Activated CD4-positive, alpha-beta T cell treated with anti-CD3 and anti-CD28 coated beads for 36 hours (primary cell): ENCODE data around the gene SFRP5. TPM values are rescaled to one million over a fixed set of nuclear protein-coding genes. Genes with fewer than 3 reads are reported as not detected.
A peak's percentile ranks its signal among the peaks of the same experiment; 100 is the strongest.

Source experiments
- ATAC-seq: fragments of 200-7000 bp; cut with Tn5 transposase; one replicate; pipeline ENCODE4 v1.10.0; 2021; ENCODE audit warnings: mild to moderate bottlenecking, moderate library complexity
- CTCF ChIA-PET: fragments of 350-600 bp; sonication (Branson Sonifier 250); formaldehyde crosslinking; loops from one replicate; lab custom pipeline; 2021; ENCODE audit warnings: antibody characterized with exemption; lab: Charles Lee
- POLR2A ChIA-PET: fragments of 350-600 bp; sonication (Branson Sonifier 250); formaldehyde crosslinking; loops from one replicate; lab custom pipeline; 2021; ENCODE audit warnings: antibody characterized with exemption, inconsistent platforms; lab: Charles Lee
- DNase-seq: peaks from one replicate; pipeline ENCODE4 v3.0.0-alpha.2; 2020
- H3K27ac Mint-ChIP-seq: one replicate; pipeline ENCODE4 v1.8.0; 2021; ENCODE audit warnings: mixed read lengths
- H3K27me3 Mint-ChIP-seq: one replicate; pipeline ENCODE4 v1.8.0; 2021; ENCODE audit warnings: mixed read lengths
- H3K36me3 Mint-ChIP-seq: one replicate; pipeline ENCODE4 v1.8.0; 2021; ENCODE audit warnings: low read depth, mixed read lengths
- H3K4me1 Mint-ChIP-seq: one replicate; pipeline ENCODE4 v1.8.0; 2021; ENCODE audit warnings: mixed read lengths
- H3K4me3 Mint-ChIP-seq: one replicate; pipeline ENCODE4 v1.8.0; 2021; ENCODE audit warnings: mild to moderate bottlenecking, moderate library complexity, mixed read lengths
- H3K9me3 Mint-ChIP-seq: one replicate; pipeline ENCODE4 v1.8.0; 2021; ENCODE audit warnings: low read depth, mixed read lengths
- intact Hi-C, 2 experiments: fragments of 100-400 bp; cut with DNase I in 1 of 2; cut with micrococcal nuclease in 1 of 2; formaldehyde crosslinking; loops; one replicate each; pipeline versions ENCODE4 v1.14.2 to v1.15.1; 2022 to 2024; cut with DNase I, micrococcal nuclease
- total RNA-seq, 2 experiments: library from RNA; stranded (reverse); gene quantifications; one replicate each; pipeline ENCODE4 v1.2.3, GENCODE V29; 2021

Gene SFRP5
- total RNA-seq, 2 experiments from 2014 or later, result not detected

DNA sequence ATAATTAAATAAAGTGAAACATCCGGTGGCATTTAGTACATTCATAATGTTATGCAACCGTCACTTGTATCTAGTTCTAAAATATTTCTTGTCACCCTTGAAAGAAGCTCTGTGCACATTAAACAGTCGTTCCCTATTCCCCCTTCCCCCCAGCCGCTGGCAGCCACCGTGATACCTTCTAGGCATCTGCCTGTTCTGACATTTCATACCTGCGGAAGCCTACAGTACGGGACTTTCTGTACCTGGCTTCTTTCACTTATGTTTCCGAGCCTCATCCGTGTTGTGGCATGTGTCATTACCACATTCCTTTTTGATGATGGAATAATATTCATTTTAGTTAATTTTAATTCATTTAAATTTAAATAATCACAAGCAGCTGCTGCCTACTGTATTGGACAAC is 13.9 kb upstream of the SFRP5 start:
- Mint-ChIP-seq H3K4me1 (peaks cover 20% of the 10 kb centered on the region), H3K9me3 (no peaks in the 10 kb centered on the region), H3K27me3 (no peaks in the 10 kb centered on the region), H3K4me3 (no peak overlapping the region), H3K36me3 (no peaks in the 10 kb centered on the region), H3K27ac (no peak overlapping the region)
- ChIA-PET CTCF (interaction anchor here (1.2 to 1.3 kb wide), 2 partner anchors 10 to 83 kb away, joined by 3 to 4 read pairs; no protein-coding TSS in a partner anchor), POLR2A (no interaction called here)
- no peak for DNase-seq
- intact Hi-C loops, result no loop called here
- ATAC-seq, result no peak

DNA sequence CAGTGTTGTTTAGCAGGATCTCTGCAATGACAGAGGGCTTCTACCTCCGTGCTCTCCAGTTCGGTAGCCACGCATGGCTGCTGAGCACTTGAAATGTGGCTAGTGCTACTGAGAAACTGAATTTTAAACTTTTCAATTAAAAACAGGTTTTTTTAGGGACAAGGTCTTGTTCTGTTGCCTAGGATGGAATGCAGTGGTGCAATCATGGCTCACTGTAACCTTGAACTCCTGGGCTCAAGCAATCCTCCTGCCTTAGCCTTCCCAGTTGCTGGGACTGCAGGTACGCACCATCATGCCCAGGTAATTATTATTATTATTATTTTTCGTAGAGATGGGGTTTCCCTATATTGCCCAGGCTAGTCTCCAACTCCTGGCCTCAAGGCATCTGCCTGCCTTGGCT is 13.4 kb upstream of the SFRP5 start:
- ChIA-PET POLR2A (no interaction called here), CTCF (interaction anchor here (1.2 to 1.3 kb wide), 2 partner anchors 11 to 84 kb away, joined by 3 to 4 read pairs; no protein-coding TSS in a partner anchor)
- DNase-seq, result no peak
- H3K27me3 Mint-ChIP-seq, result no peaks in the 10 kb centered on the region
- H3K9me3 Mint-ChIP-seq, result no peaks in the 10 kb centered on the region
- no peak overlapping the region for H3K27ac Mint-ChIP-seq
- H3K36me3 Mint-ChIP-seq, result no peaks in the 10 kb centered on the region
- ATAC-seq, result no peak
- intact Hi-C loops, result no loop called here
- H3K4me3 Mint-ChIP-seq, result no peak overlapping the region
- peaks cover 22% of the 10 kb centered on the region for H3K4me1 Mint-ChIP-seq

GRCh38 chr10:97784200-97784810 is 12.5 kb upstream of the SFRP5 start:
- H3K9me3 Mint-ChIP-seq, result no peaks in the 10 kb centered on the region
- no peaks in the 10 kb centered on the region for H3K36me3 Mint-ChIP-seq
- ChIA-PET CTCF (interaction anchor here (0.6 to 1.2 kb wide), 2 partner anchors 131 to 261 kb away, joined by 3 to 5 read pairs; no protein-coding TSS in a partner anchor), POLR2A (no interaction called here)
- no peaks in the 10 kb centered on the region for H3K27me3 Mint-ChIP-seq
- peaks cover 22% of the 10 kb centered on the region for H3K4me1 Mint-ChIP-seq
- no peak overlapping the region for H3K27ac Mint-ChIP-seq
- intact Hi-C loops, result no loop called here
- no peak overlapping the region for H3K4me3 Mint-ChIP-seq
- DNase-seq, result no peak
- ATAC-seq, result no peak

DNA sequence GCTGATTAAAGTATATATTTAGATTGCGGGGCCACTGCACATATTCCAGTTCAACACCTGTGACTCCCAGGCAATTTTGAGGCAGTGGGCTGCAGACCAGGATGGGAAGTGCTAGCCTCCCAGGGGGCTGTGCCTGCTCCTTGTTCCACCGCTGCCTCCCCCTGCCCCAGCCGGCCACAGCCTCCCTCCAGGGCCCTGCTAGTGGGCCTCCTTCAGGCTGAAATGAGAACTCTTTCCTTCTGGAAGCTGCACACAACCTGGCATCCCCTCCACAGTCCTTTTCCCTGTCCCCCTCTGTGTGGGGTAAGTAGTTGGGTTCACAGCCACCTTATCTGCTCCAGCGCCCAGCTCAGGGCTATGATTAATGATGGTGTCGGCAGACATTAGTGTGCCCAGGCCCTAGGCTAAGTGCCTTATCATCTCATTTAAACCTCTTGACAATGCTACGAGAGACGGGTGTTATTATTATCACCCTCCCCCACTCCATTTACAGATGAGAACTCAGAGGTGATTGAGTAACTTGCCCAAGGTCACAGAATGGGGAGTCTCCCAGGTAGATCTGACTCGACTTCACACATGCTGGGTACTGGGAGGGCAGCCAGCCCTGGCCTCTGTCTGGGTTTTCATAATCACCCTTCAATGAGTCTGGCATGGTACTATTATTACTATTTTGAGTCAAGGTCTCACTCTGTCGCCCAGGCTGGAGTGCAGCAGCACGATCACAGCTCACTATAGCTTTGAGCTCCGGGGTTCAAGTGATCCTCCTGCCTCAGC is 10.8 kb upstream of the SFRP5 start:
- H3K27ac Mint-ChIP-seq, result no peak overlapping the region
- intact Hi-C loops, result no loop called here
- H3K4me3 Mint-ChIP-seq, result no peak overlapping the region
- POLR2A ChIA-PET, result no interaction called here
- DNase-seq, result no peak
- H3K4me1 Mint-ChIP-seq, result peaks cover 22% of the 10 kb centered on the region
- CTCF ChIA-PET, result interaction anchor here (0.6 to 1.1 kb wide), 3 partner anchors 9 to 40 kb away, joined by 3 to 5 read pairs (median 4); no protein-coding TSS in a partner anchor
- no peaks in the 10 kb centered on the region for H3K9me3 Mint-ChIP-seq
- no peaks in the 10 kb centered on the region for H3K27me3 Mint-ChIP-seq
- ATAC-seq, result no peak
- H3K36me3 Mint-ChIP-seq, result no peaks in the 10 kb centered on the region

GRCh38 chr10:97781618-97782331 is 10.0 kb upstream of the SFRP5 start:
- H3K9me3 Mint-ChIP-seq, result no peaks in the 10 kb centered on the region
- H3K4me1 Mint-ChIP-seq, result peaks cover 22% of the 10 kb centered on the region
- intact Hi-C loops, result no loop called here
- ChIA-PET POLR2A (interaction anchor here (0.6 kb wide), 1 partner anchor 105 kb away, joined by 8 read pairs; no protein-coding TSS in a partner anchor), CTCF (interaction anchor here (0.5 to 1.5 kb wide), 6 partner anchors 9 to 523 kb away, joined by 3 to 5 read pairs (median 3); no protein-coding TSS in a partner anchor)
- no peaks in the 10 kb centered on the region for H3K36me3 Mint-ChIP-seq
- H3K27ac Mint-ChIP-seq, result peak overlapping the region; percentile 66
- no peaks in the 10 kb centered on the region for H3K27me3 Mint-ChIP-seq
- DNase-seq (peak; percentile 21), ATAC-seq (peak; percentile 33)
- no peak overlapping the region for H3K4me3 Mint-ChIP-seq

DNA sequence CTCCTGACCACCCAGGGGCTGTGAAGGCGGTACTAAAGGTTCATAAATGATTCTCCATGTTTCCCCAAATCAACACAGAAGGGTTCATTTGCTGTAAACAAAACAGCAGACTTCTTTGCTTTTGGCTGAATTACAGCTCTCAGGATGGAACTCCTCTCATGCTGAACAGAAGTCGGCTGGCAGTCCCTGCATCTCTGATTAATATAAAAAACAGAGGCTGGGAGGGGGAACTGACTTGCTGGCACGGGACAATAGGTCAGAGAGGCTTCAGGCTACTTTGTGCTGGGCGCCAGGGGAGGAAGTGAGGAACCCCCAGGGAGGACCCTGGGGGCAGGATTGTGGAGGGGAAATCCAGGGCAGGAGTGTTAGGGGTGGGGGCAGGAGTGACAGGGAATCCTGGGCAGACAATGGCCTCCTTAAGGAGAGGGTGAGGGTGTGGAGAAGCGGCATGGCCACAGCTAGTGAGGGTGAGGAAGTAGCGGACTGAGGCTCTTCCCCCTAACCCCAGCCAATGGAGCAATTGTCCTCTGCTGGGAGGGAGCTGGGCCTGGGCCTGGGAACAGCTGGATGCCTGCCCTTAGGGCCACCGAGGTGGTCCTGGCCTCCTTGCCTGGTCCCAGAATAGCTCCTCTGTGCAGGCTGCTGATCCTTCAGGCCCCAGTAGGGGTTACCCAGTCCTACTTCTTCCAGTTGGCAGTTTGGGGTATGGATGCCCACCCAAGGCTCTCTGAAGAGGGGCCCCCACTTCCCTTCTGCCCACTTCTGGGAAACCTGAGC is 9.2 kb upstream of the SFRP5 start:
- POLR2A ChIA-PET, result interaction anchor here (0.6 kb wide), 1 partner anchor 106 kb away, joined by 8 read pairs; no protein-coding TSS in a partner anchor
- DNase-seq (no peak), ATAC-seq (no peak)
- Mint-ChIP-seq H3K27ac (no peak overlapping the region), H3K4me3 (no peak overlapping the region), H3K36me3 (no peaks in the 10 kb centered on the region), H3K9me3 (no peaks in the 10 kb centered on the region), H3K4me1 (peaks cover 22% of the 10 kb centered on the region), H3K27me3 (no peaks in the 10 kb centered on the region)
- CTCF ChIA-PET, result interaction anchor here (0.6 to 1.5 kb wide), 3 partner anchors 10 to 49 kb away, joined by 3 to 4 read pairs (median 3); no protein-coding TSS in a partner anchor
- intact Hi-C loops, result no loop called here

DNA sequence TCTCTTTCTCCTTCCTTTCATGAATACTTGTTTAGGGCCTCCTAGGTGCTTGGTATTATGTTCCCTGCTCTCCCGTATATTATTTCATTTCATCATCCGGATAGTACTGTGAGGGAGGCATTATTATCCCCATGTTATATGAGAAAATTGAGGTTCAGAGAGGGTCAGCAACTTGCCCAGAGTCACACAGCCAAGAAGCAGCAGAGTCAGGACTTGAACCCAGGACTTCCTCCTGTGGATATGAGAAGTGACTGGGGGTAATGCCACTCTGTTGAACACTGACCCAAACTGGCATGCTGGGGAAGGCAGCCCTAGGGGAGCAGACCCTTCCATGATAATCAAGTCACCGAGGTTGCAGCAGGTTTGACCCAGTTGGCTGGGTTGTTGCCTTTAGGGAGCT is 8.2 kb upstream of the SFRP5 start:
- Mint-ChIP-seq H3K36me3 (no peaks in the 10 kb centered on the region), H3K27ac (no peak overlapping the region), H3K9me3 (no peaks in the 10 kb centered on the region), H3K27me3 (no peaks in the 10 kb centered on the region), H3K4me1 (peaks cover 22% of the 10 kb centered on the region), H3K4me3 (no peak overlapping the region)
- no peak for ATAC-seq
- intact Hi-C loops, result no loop called here
- POLR2A ChIA-PET, result interaction anchor here (0.6 kb wide), 1 partner anchor 293 kb away, joined by 9 read pairs; no protein-coding TSS in a partner anchor
- DNase-seq, result no peak
- CTCF ChIA-PET, result interaction anchor here (0.8 kb wide), 1 partner anchor 53 kb away, joined by 3 read pairs; no protein-coding TSS in a partner anchor

DNA sequence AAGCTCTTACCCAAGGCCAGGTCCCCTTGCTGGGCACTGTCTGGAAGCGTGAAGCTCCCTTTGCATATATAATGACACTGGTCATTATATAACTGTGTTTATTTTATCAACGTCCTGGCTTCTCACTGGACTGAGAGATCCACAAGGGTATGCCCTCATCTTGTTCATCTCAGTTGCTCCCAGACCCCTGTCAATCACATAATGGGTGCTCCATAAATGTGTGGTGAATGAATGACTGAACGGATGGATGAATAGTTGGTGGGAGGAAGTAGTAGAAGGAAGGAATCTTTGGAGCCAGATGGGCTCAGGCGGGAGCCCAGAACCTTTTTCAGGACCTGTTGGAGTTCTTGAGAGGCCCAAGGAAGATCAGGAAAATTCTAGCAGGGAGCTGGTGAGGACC is 7.7 kb upstream of the SFRP5 start:
- Mint-ChIP-seq H3K4me1 (peaks cover 22% of the 10 kb centered on the region), H3K27me3 (no peaks in the 10 kb centered on the region), H3K4me3 (no peak overlapping the region), H3K36me3 (no peaks in the 10 kb centered on the region), H3K9me3 (no peaks in the 10 kb centered on the region), H3K27ac (no peak overlapping the region)
- CTCF ChIA-PET, result interaction anchor here (0.7 to 0.8 kb wide), 3 partner anchors 51 to 78 kb away, joined by 3 read pairs; no protein-coding TSS in a partner anchor
- intact Hi-C loops, result no loop called here
- POLR2A ChIA-PET, result interaction anchor here (0.6 kb wide), 1 partner anchor 292 kb away, joined by 9 read pairs; no protein-coding TSS in a partner anchor
- no peak for ATAC-seq
- no peak for DNase-seq

- ChIA-PET CTCF (interaction anchor here (0.7 to 1.1 kb wide), 4 partner anchors 38 to 77 kb away, joined by 3 to 5 read pairs (median 3); no protein-coding TSS in a partner anchor), POLR2A (interaction anchor here (0.6 kb wide), 1 partner anchor 30 kb away, joined by 3 read pairs; no protein-coding TSS in a partner anchor)
- H3K4me1 Mint-ChIP-seq, result peaks cover 22% of the 10 kb centered on the region
- no peak for DNase-seq
- no peaks in the 10 kb centered on the region for H3K27me3 Mint-ChIP-seq
- no peak overlapping the region for H3K27ac Mint-ChIP-seq
- intact Hi-C loops, result no loop called here
- no peaks in the 10 kb centered on the region for H3K9me3 Mint-ChIP-seq
- H3K36me3 Mint-ChIP-seq, result no peaks in the 10 kb centered on the region
- ATAC-seq, result no peak
- H3K4me3 Mint-ChIP-seq, result no peak overlapping the region
These were observed 6.9 kb upstream of the SFRP5 start for GRCh38 chr10:97778452-97779302.

DNA sequence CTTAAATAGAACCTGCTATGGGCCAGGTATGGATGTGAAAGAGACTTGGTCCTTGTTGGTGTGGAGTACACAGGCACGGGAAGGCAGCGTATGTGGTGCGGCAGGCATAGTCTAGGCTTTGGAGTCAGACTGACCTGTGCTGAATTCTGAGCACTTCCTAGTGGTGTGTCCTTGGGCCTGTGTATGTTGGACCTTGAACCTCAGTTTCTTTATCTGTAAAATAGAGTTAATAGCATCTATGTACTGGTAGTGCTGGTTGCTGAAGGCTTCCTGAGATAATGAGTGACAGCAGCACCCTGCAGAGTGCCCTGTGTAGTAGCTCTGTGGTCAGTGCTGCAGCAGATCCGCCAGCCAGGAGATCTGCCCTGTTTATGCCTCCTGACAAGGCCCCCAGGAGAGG is 5.3 kb upstream of the SFRP5 start:
- no peak overlapping the region for H3K27ac Mint-ChIP-seq
- no peaks in the 10 kb centered on the region for H3K36me3 Mint-ChIP-seq
- DNase-seq (no peak), ATAC-seq (no peak)
- H3K9me3 Mint-ChIP-seq, result no peaks in the 10 kb centered on the region
- POLR2A ChIA-PET, result interaction anchor here (0.7 kb wide), 1 partner anchor 36 kb away, joined by 4 read pairs; no protein-coding TSS in a partner anchor
- H3K27me3 Mint-ChIP-seq, result peaks cover 8% of the 10 kb centered on the region
- no peak overlapping the region for H3K4me3 Mint-ChIP-seq
- CTCF ChIA-PET, result interaction anchor here (0.6 to 0.9 kb wide), 2 partner anchors 11 to 16 kb away, joined by 3 read pairs; no protein-coding TSS in a partner anchor
- peaks cover 16% of the 10 kb centered on the region for H3K4me1 Mint-ChIP-seq
- intact Hi-C loops, result no loop called here
